Skin epidermis (tissue), 12 donors: ENCODE measurements around the gene UGCG.

Experiments used
- H3K27ac ChIP-seq, 21 experiments: fragments of 200-600 bp; sonication (generic) in 11 of 21; one replicate each; pipeline ENCODE4 v1.5.0; 2020; ENCODE audit warnings: mild to moderate bottlenecking in 3 of 21, inconsistent platforms in 2 of 21, moderate library complexity in 2 of 21
- H3K4me3 ChIP-seq, 7 experiments: fragments of 200-600 bp; sonication (generic) in 2 of 7; one replicate each; pipeline ENCODE4 v1.5.0; 2020; ENCODE audit warnings: inconsistent platforms in 2 of 7, mild to moderate bottlenecking in 2 of 7, moderate library complexity in 1 of 7

Gene UGCG

DNA sequence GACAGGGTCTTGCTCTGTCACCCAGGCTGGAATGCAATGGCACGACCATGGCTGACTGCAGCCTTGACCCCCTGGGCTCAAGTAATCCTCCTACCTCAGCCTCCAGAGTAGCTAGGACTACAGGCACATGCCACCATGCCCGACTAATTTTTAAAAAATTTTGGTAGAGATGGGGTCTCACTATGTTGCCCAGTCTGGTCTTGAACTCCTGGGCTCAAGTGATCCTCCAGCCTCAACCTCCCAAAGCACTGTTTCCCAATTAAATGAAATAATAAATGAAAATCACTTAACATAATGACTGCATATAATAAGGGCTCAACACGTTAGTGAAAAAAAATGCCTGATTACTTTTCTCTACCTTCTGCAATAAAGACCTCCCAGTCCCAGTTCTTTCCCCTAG, 71.0 kb downstream of the UGCG start:
- Histone ChIP-seq H3K4me3 (no peak overlapping the region), H3K27ac (no peak overlapping the region)

GRCh38 chr9:111969061-111969460, 72.4 kb downstream of the UGCG start:
- Histone ChIP-seq H3K4me3 (no peak overlapping the region), H3K27ac (no peak overlapping the region)

DNA sequence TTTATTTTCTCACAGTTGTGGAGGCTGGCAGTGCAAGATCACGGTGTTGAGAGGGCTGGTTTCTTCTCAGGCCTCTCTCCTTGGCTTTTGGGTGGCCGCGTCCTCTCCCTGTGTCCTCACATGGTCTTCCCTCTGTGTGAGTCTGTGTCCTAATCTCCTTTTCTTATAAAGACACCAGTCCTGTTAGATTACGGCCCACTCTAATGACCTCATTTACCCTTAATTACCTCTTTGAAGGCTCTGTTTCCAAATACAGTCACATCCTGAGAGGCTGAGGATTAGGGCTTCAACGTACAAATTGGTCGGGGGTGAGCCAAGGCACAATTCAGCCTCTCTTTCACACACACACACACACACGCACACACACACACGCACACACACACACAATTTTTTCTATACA, 73.0 kb downstream of the UGCG start:
- Histone ChIP-seq H3K27ac (no peak overlapping the region), H3K4me3 (no peak overlapping the region)

DNA sequence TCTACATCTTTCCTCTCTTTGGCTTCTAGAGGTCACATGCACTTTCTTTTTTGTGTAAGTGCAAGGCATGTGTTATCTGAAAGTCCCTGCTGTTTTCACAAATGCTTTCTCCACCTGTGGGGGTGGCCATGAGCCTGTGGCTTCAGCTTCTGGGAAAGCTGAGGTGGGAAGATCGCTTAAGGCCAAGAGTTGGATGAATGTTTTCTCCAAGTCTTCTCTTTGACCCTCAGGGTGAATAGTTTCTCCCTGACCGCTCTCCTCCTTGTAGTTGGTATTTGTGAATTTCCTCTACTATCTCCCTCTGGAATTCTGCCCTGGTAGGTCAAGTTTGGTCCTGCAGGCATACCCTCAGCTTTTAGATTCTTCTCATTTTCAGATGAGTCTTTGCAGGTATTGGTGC, 74.2 kb downstream of the UGCG start:
- Histone ChIP-seq H3K27ac (no peak overlapping the region), H3K4me3 (no peak overlapping the region)

- Histone ChIP-seq H3K27ac (peak overlapping the region in 1 of 21 experiments; percentile 30), H3K4me3 (no peak overlapping the region)
Observed at GRCh38 chr9:111974092-111974681, 77.6 kb downstream of the UGCG start.

DNA sequence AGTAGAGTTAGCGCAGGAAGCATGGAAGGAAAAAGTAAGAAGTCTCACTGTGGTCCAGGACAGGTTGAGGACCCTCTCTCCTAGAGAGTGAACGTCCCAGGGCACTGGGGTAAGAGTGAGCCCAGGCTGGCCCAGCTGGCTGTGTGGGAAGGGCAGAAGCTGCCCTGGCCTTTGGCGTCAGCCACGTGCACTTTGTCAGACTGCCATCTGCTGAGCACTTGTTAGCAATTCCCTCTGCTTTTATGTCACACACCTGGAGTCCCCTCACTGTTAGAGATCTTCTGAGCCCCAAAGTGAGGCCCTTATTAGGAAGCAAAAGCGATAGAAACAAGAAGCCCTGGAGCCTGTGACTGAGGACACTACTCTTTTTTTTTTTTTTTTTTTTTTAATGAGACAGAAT, 79.1 kb downstream of the UGCG start:
- Histone ChIP-seq H3K27ac (no peak overlapping the region), H3K4me3 (no peak overlapping the region)

- H3K4me3 ChIP-seq: no peak overlapping the region
- peak overlapping the region in 1 of 21 experiments; percentile 2 for H3K27ac ChIP-seq
Observed at GRCh38 chr9:111978616-111979015, 82.0 kb downstream of the UGCG start.

DNA sequence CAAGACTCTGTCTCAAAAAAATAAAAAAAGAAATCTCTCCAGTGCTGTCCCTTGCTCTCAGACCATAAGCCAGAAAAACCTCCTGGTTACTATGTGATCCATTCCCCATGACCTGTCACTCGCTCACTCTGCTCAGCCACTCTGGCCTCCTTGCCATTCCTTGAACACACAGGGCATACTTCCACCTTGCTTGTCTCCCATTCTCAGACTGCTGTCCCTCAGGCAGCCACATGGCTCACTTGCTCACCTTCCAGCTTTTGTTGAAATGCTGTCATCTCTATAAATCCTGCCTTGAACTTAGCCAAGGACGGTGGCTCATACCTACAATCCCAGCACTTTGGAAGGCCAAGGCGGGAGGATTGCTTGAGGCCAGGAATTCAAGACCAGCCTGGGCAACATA, 82.9 kb downstream of the UGCG start:
- H3K27ac ChIP-seq: no peak overlapping the region
- no peak overlapping the region for H3K4me3 ChIP-seq

GRCh38 chr9:111980398-111980797, 83.8 kb downstream of the UGCG start:
- no peak overlapping the region for H3K27ac ChIP-seq
- no peak overlapping the region for H3K4me3 ChIP-seq

GRCh38 chr9:111983484-111983908, 86.9 kb downstream of the UGCG start:
- H3K27ac ChIP-seq: peak overlapping the region in 4 of 21 experiments; percentile 4 to 64 (median 50)
- no peak overlapping the region for H3K4me3 ChIP-seq

GRCh38 chr9:111984086-111984802, 87.6 kb downstream of the UGCG start:
- no peak overlapping the region for H3K4me3 ChIP-seq
- H3K27ac ChIP-seq: peak overlapping the region in 3 of 21 experiments; percentile 36 to 64 (median 63)
